Smooth muscle cell of the brain vasculature (primary cell): ENCODE measurements around the gene ACBD4.

ENCODE experiments used
- DNase-seq: peaks from one replicate; pipeline ENCODE4 v3.0.0-alpha.2; 2012; ENCODE audit warnings: low read depth, low spot score

The ACBD4 gene

DNA sequence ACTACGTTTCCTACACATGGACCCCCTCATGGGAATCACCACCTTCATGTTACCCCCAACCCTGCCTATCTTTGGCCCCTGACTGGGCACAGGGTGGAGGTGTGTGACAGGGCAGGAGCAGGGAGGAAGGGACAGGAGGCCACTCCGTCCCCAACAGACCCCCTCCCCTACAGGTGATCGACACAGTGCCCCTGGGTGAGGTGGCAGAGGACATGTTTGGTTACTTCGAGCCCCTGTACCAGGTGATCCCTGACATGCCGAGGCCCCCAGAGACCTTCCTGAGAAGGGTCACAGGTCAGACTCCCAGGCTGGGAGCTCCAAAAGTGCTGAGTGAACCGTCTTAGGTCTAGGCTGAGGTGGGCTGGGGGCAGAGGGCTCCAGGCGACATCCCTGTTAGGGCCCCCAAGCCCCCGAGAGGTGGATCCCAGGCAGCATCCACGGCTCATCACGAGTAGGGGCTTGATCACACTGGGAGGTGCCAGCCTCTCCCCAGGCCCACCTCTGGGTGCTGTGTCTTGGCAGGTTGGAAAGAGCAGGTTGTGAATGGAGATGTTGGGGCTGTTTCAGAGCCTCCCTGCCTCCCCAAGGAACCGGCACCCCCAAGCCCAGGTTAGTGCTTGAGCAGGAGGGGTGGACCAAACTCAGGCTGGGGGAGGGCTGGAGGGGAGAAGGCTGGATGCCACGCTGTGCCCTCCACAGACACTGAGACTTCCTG lies 1.5 kb downstream of the ACBD4 start:
- DNase-seq: no peak

DNA sequence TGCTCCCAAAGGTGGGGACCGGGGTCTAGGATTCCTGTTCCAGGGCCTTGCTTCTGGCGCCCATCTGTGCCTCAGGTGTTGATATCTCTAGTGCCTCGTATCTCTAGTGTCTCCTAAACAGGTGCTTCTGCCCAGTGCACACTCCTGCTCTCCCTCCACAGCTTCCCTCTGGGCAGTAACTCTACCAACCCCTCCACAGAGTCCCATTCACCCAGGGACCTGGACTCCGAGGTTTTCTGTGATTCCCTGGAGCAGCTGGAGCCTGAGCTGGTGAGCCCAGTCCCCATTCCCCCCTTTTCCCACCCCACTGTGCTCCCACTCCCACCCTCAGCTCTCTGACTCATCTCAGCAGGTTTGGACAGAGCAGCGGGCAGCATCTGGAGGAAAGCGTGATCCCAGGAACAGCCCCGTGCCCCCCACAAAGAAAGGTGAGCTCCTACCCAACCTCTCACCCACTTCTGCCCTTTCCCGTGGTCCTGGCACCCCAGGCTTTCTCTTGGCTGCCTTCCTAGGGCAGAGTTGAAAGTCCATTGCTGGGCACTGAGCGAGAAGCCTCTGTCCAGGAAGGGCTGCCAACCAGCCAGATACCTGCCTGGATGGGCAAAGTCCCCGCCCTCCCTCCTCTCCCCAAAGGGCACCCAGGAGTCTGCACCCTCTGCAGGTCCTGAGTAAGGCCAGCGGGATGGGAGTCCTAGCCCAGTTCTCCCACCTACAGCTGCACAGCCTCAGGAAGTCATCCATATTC lies 2.2 kb downstream of the ACBD4 start:
- no peak for DNase-seq

GRCh38 chr17:45138911-45139532 lies 3.5 kb downstream of the ACBD4 start:
- no peak for DNase-seq

DNA sequence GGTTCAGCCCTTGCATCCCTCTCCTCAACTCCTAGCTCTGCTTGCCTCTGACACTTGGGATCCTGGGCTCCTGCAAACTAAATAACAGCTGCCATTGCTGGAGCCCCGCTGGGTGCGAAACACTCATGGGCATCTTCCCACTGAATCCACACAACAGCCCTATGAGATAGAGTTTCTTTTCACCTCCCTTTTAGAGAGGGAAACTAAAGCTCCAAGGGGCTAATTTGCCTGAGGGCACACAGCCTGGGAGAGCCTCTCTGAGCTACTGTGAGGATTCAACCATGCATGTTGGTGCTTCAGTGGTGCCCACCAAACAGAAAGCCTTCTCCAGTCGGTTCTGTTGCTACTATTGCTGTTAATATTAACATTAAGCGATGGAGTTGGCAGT lies 4.0 kb downstream of the ACBD4 start:
- DNase-seq: no peak

- no peak for DNase-seq
Observed at GRCh38 chr17:45143094-45143670, 7.7 kb downstream of the ACBD4 start.

GRCh38 chr17:45143767-45144198 lies 8.3 kb downstream of the ACBD4 start:
- no peak for DNase-seq

- no peak for DNase-seq
Observed at GRCh38 chr17:45144199-45145034, 8.9 kb downstream of the ACBD4 start.

DNA sequence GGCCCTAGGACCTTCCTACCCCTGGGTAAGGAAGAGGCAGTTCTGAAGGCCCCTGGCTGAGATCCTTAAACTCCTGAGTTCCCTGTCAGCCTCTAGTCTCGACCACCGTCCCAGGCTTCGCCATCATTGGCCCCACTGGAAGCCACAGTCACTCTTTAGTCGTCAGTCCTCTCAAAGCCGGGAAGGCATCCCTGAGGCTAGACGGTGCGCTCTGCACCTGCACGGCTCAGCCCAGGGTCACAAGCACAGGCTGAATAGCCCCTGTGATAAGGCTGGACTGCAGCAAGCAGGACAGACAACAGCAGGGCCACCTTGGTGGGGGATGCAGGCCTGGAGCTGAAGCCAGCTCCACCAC lies 9.5 kb downstream of the ACBD4 start:
- DNase-seq: no peak

DNA sequence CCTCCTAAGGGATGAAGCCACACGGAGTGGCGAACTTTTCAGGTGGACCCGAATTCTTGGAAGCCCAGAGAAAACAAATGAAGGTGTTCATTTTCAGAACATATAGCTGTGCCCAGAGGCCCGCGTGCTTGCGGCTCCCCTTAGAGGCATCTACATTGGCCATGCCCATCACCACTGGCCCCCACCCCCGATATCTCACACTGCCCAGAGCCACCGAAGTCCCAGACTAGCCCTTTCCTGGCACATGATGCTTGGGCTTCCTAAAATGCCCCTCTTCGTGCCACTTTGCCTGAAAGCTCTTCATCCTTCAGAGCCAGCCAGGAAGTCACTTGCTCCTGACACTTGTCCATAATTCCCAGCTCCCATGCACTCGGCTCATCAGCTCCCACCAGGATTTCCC lies 10.7 kb downstream of the ACBD4 start:
- DNase-seq: no peak

DNA sequence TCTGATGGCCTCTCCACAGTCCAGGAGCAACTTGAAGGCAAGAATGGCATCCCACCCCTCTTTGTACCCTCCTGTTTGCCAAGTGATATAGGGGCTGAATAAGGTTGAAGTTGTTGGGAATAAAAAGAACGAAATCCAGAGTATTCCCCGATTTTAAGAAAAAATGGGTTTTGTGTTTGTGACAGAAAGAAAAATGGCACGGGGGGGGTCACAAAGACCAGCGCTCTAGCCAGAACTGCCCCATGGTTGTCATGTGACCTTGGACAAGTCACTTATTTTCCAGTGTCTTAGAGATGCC lies 11.1 kb downstream of the ACBD4 start:
- no peak for DNase-seq

DNA sequence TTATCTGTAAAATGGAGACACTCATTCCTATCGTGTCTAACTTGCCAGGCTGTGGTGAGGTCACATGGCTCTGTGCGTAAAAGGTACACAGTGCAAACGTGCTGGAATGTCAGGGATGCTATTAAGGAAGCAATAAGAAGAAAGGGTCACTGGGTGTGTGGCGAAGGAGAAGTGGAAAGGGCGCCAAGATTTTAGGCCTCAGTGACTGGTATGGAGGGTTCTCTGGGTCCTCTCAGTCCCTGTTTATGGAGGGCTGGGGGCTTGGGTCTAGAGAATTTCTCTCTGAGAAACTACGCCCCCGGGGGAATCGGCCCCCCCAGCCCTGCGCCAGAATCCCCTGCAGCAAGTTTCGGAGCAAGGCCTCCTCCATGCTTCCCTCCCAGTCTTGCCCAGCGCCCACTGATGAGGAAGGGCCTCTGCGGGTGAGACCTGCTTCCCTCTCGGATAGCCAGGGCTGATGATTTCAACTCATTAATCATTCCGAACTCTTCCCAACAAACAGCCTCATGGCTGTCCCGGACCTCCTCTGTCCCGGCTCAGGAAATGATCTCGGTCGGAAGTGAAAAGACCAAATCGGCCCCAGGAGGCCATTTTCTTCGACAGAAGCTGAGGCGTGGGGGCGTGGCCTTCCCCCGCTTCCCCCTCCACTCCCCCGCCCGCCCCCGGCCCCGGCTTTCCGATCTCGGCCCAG lies 11.5 kb downstream of the ACBD4 start:
- DNase-seq: no peak

DNA sequence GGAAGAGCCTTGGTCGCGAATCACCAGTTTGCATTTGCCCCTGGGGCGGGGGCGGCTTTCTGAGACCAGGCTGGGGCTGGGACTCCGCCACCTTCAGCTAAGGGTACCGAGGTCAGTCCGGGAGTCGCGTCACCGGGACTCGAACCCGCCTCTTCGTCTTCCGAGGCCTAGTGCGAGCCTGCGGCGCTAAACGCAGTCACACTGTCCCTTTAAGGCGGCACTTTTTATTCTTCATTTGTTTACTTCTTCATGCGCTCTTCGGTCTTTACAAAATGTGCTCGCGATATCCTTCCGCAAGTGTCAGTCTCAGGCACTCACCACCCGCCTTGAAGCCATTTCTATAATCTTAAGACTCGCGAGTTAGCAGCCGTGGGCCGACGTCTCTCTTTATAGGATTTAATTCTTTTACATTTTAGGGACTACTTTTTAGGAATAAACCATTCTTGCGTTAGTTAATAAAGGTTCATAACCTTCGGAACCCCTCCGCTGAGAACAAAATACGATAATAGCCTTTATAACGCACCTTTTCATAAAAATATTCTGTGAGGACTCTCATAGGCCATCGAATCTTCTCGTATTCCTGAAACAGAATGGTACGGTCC lies 12.2 kb downstream of the ACBD4 start:
- no peak for DNase-seq

DNA sequence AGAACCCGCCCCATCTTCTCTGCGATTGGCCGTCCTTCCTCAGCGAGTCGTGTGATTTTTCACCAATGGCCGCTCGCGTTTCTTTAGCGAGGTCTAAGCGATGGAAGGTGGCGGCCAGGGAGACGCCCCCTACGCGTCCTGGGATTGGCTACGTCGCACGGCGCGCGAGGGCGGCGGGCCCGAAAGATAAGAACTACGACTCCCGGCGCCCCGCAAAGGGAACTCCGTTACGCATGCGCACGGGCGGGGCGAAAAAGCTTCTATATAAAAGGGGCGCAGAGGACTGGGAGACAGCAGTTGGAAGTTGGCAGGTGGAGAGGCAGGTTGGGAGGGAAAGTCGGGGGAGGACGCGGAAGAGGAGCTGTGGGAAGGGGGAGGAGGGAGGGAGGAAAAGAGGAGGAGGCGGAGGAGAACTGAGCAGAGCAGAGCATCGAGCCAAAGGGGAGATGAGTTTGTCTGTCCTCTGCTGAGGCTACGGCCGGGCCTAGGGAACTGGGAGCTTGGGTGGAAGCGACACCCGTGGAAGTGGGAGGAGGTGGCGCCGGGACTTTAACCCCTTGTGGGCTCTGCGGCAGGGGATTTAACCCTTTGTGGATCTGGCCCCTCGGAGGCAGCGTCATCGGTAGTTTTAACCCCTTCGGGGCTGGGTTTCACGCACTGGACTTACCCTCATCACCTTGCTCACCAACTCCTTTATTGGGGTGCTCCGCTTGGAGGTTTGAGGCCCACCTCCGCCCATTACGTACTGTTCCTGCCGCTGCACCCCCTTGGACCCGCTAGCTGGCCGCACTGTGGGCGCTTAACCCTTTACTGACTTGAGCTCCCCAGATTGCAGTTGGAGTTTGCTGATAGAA lies 12.9 kb downstream of the ACBD4 start, which contains the start of gene HEXIM1:
Gene HEXIM1 (plus strand): TSS at position 293 of the 854 bp plus-strand sequence. CDS start 716 bp downstream, outside the sequence.
- peak; percentile 99 for DNase-seq

- no peak for DNase-seq
Observed at GRCh38 chr17:45149037-45149668, 13.7 kb downstream of the ACBD4 start.

DNA sequence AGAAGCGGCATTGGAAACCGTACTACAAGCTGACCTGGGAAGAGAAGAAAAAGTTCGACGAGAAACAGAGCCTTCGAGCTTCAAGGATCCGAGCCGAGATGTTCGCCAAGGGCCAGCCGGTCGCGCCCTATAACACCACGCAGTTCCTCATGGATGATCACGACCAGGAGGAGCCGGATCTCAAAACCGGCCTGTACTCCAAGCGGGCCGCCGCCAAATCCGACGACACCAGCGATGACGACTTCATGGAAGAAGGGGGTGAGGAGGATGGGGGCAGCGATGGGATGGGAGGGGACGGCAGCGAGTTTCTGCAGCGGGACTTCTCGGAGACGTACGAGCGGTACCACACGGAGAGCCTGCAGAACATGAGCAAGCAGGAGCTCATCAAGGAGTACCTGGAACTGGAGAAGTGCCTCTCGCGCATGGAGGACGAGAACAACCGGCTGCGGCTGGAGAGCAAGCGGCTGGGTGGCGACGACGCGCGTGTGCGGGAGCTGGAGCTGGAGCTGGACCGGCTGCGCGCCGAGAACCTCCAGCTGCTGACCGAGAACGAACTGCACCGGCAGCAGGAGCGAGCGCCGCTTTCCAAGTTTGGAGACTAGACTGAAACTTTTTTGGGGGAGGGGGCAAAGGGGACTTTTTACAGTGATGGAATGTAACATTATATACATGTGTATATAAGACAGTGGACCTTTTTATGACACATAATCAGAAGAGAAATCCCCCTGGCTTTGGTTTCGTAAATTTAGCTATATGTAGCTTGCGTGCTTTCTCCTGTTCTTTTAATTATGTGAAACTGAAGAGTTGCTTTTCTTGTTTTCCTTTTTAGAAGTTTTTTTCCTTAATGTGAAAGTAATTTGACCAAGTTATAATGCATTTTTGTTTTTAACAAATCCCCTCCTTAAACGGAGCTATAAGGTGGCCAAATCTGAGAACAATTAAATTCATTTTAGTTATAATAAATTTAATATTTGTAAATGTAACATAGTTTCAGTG lies 14.5 kb downstream of the ACBD4 start:
- DNase-seq: no peak

DNA sequence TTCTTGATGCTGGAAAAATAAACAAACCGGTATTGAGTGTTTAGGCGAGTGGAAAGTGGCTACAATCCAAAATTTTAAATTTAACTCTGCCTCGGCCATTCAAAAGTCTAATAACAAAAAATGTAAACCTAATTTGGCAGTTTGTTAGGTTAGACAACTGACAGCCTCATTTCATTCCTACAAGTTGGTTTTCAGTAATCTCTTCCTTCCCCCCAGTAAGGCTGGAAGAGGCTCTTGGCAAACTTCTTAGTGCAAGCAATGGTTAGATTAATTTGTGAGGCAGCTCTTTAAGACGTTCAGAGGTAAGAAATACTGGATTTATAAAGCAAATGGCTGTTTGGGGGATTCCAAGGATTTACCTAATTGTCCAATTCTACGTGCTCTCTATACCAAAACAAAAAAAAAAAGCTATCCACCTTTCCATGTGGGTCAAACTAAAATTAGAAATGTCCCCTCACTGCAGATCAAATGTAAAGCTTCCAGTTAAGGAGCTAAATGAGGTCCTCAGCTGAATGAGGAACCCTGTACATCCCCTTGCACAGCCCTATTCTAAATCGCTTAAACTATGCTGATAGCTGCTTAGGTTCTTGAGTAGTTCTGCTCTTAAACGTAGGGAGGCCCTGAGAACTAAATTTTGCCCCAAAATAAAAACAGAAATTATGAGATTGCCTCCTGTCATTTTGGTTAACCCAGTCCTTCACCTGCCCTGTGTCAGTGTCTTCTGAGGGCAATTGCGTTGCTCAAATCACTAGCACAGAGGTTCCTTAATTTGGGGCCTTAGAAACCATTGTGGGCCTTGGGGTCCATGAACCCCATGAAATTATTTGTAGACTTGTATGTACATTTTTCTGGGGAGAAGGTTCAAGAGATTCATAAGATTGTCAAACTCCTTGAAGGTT lies 15.7 kb downstream of the ACBD4 start:
- no peak for DNase-seq

DNA sequence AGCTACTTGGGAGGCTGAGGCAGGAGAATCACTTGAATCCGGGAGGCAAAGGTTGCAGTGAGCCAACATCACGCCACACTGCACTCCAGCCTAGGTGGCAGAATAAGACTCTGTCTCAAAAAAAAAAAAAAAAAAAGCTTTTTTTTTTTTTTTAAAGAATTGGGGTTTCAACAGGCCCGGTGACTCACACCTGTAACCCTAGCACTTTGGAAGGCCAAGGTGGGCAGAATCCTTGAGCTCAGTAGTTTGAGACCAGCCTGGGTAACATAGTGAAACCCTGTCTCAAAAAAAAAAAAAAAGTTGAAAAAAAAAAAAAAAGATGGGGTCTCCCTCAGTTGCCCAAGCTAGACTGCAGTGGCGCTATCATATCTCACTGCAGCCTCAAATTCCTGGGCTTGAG lies 19.5 kb downstream of the ACBD4 start:
- no peak for DNase-seq
